LNCAP (cell line): Measurements from ENCODE around the gene RSPH1.

Experiments
- CTCF ChIP-seq: fragments of 450-650 bp; IDR thresholded peaks from 2 replicates; pipeline ENCODE4 v1.5.1; 2017; ENCODE audit warnings: mild to moderate bottlenecking

RSPH1 gene

DNA sequence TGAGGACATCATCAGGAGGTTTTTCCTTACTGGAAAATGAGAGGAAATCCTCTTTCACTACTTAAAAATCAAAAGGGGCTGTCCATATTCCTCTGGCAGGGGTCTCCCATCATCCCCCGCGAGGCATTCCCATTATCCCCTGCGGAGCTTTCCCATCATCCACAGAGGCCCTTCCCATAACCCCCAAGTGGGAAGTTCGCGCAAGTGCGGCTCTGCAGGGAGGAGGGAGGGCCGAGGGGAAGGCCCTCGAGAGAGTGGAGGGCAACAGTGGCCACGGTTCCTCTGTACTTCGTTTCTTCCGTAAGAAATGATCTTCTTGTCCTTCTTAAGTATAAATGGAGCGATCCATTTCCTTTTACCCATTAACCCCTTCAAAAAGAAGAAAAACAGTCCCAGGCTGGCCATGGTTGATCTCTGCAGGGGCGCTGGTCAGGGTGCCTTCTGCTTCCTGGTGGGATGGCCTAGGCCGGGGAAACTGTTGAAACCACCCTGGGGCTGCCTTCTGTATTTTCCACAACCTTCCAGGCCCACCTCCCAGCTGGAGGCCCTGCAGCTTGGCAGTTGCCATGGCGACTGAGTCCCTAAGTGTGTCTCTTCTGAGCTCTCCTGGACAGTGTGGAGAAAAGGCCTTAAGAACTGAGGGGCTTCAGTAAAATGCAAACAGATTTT lies 3.6 kb upstream of the RSPH1 start:
- no peak for TF ChIP-seq CTCF

DNA sequence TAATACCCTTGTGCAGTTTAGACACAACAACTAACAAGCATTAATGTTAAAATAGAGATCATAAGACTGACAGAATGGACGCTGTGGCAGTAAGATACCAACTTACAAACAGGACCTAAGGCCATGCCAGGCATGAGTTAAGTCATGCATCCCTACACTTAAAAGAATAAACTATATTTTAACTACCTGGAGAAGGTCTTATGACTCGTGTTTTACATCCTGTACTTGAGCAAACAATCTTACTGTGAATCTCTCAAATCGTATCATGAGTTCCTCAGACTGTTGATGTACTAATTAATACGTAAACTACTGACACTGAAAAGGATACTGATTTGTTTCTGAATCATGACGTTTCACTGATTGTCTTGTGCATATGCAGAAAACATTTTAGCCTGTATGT lies 2.0 kb upstream of the RSPH1 start:
- TF ChIP-seq CTCF: no peak

DNA sequence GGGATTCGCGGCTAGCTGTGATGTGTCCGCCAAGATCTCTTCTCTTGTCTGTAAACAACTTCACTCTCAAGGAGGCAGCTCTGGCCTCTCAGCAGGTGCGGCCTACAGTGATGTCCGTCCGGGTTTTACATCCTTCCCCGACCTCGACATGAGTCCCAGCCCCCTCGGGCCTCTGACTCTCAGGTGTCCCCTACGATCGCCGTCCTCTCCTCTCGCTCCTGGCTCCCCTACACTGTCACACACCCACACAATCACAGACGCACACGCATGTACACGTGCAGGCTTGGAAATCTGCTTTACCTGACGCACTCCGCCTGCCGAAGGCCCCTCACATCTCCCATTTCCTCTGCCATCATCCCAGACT lies 797 bp upstream of the RSPH1 start:
- TF ChIP-seq CTCF: no peak

DNA sequence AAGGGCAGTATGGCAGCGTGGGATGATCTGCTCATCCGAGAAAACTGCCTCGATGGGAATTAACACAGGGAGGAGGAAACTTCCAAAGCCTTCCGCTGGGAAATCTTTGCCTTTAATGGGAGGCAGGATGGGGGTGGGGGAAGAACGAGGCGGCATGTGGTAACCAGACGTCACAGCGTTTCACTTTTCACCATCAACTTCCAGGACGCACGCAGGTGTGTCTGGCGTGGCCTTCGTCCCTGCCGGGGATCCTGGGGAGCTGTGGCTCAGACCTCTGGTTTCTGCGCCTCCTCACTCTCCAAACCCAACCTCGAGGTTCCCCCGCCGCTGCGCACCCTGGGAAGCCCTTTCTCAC lies 282 bp downstream of the RSPH1 start:
- TF ChIP-seq CTCF: no peak

DNA sequence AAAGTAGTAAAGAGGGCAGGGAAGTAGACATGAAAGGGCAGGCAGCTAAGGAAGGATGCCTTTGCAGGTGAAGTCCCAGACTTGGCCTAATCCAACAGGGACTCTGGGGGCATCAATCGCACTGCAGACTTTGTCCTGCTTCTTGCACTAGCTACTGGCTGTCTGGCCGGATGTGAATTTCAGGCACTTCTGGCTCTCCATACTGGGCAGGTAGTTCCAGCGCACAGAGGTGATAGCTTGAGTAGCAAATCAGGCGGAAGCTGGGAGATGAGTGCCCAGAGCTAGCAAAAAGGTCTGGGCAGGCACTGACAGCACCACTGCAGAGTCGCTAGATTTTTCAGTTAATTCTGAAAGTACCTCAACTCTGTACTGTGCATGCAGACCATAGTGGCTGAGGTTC lies 997 bp downstream of the RSPH1 start:
- TF ChIP-seq CTCF: no peak

- no peak for TF ChIP-seq CTCF
Measured at GRCh38 chr21:42493109-42494060, 2.6 kb downstream of the RSPH1 start.

GRCh38 chr21:42492201-42492600 lies 3.8 kb downstream of the RSPH1 start:
- TF ChIP-seq CTCF: no peak
